HCT116 (cell line): Measurements from ENCODE around the gene CTTNBP2. TPM values are rescaled to one million over a fixed set of nuclear protein-coding genes. Genes with fewer than 3 reads are reported as not detected.

Experiments used
- ATAC-seq: fragments of 200-7000 bp; cut with Tn5 transposase; 2 replicates; pipeline ENCODE4 v1.9.1; 2020; ENCODE audit warnings: mild to moderate bottlenecking, moderate library complexity
- BruUV-seq: library from RNA; stranded (reverse); fragments of 400-500 nt; replicated peaks from 2 replicates; lab custom pipeline; 2021; lab: Mats Ljungman, UMichigan
- CTCF ChIA-PET: fragments of 300-600 bp; sonication (Branson Sonifier 250); formaldehyde crosslinking; loops from one replicate; lab custom pipeline; 2021; ENCODE audit warnings: antibody characterized with exemption; lab: Charles Lee
- POLR2A ChIA-PET: fragments of 300-600, 350-600 bp; sonication (Branson Sonifier 250); formaldehyde crosslinking; loops from one replicate; lab custom pipeline; 2021; ENCODE audit warnings: antibody characterized with exemption; lab: Charles Lee
- RAD21 ChIA-PET, 2 experiments: fragments of 300-600 bp; sonication (Branson Sonifier 250); formaldehyde crosslinking; loops; one replicate each; lab custom pipeline; 2023; ENCODE audit warnings: low total read pairs in 2 of 2; ENCODE audit not compliant: uncharacterized antibody in 2 of 2, unreplicated experiment in 2 of 2, low non-redundant PET in 1 of 2; lab: Charles Lee
- DNase-seq: peaks from one replicate; pipeline ENCODE4 v3.0.0-alpha.2; 2010; ENCODE audit warnings: low read depth, low spot score
- H2AFZ ChIP-seq: fragments of 200-600 bp; shearing (Covaris generic), sonication (generic); 2 replicates; pipeline ENCODE4 v1.6.1; 2017; ENCODE audit warnings: low read depth, mixed run types, mixed read lengths, antibody characterized with exemption, low read length; ENCODE audit not compliant: poor library complexity, severe bottlenecking
- H3K27ac ChIP-seq: 2 replicates; pipeline ENCODE4 v1.5.1; 2012; ENCODE audit warnings: low read depth, low read length
- H3K27me3 ChIP-seq: fragments of 200-600 bp; sonication (generic); 2 replicates; pipeline ENCODE4 v1.6.1; 2016; ENCODE audit warnings: mixed run types, low read length, mixed read lengths; ENCODE audit not compliant: insufficient read depth
- H3K36me3 ChIP-seq, 2 experiments: fragments of 200-500 bp in 1 of 2; fragments of 200-600 bp in 1 of 2; sonication (Bioruptor generic) in 1 of 2; sonication (generic) in 1 of 2; 2 replicates each; pipeline versions ENCODE4 v1.5.1 to v1.6.1; 2014 to 2016; ENCODE audit warnings: low read length in 2 of 2, inconsistent platforms in 1 of 2, mixed read lengths in 1 of 2, mixed run types in 1 of 2; ENCODE audit not compliant: insufficient read depth in 2 of 2, control insufficient read depth in 1 of 2
- H3K4me1 ChIP-seq, 2 experiments: fragments of 200-600 bp in 1 of 2; sonication (generic) in 1 of 2; 2 replicates each; pipeline versions ENCODE4 v1.5.1 to v1.6.1; 2012 to 2017; ENCODE audit warnings: low read length in 2 of 2, inconsistent platforms in 1 of 2, mild to moderate bottlenecking in 1 of 2, mixed read lengths in 1 of 2, mixed run types in 1 of 2, moderate library complexity in 1 of 2; ENCODE audit not compliant: insufficient read depth in 2 of 2, control insufficient read depth in 1 of 2
- H3K4me2 ChIP-seq: fragments of 200-600 bp; sonication (generic); 2 replicates; pipeline ENCODE4 v1.6.1; 2017; ENCODE audit warnings: mixed run types, low read length, mixed read lengths
- H3K4me3 ChIP-seq, 2 experiments: fragments of 200-600 bp in 1 of 2; sonication (generic) in 1 of 2; replicated peaks in 1 of 2; 2 replicates each; pipeline ENCODE4 v1.5.1; 2011 to 2016; ENCODE audit warnings: low read length in 2 of 2, control low read depth in 1 of 2, low read depth in 1 of 2, mild to moderate bottlenecking in 1 of 2, mixed read lengths in 1 of 2, mixed run types in 1 of 2
- H3K79me2 ChIP-seq: fragments of 200-600 bp; sonication (generic); 2 replicates; pipeline ENCODE4 v1.6.1; 2017; ENCODE audit warnings: mild to moderate bottlenecking, mixed run types, low read length, moderate library complexity, mixed read lengths; ENCODE audit not compliant: insufficient read depth
- H3K9ac ChIP-seq: fragments of 200-600 bp; sonication (generic); 2 replicates; pipeline ENCODE4 v1.6.1; 2016; ENCODE audit warnings: low read length, mixed read lengths
- H3K9me2 ChIP-seq: fragments of 200-600 bp; sonication (generic), shearing (Covaris generic); 2 replicates; pipeline ENCODE4 v1.6.1; 2017; ENCODE audit warnings: mixed run types, mild to moderate bottlenecking, moderate library complexity; ENCODE audit not compliant: insufficient read depth
- H3K9me3 ChIP-seq, 2 experiments: fragments of 200-500 bp in 1 of 2; fragments of 200-600 bp in 1 of 2; sonication (Bioruptor generic) in 1 of 2; sonication (generic) in 1 of 2; 2 replicates each; pipeline ENCODE4 v1.6.1; 2014 to 2017; ENCODE audit warnings: low read length in 2 of 2, mixed read lengths in 2 of 2, inconsistent platforms in 1 of 2, low read depth in 1 of 2, mild to moderate bottlenecking in 1 of 2, mixed run types in 1 of 2, moderate library complexity in 1 of 2; ENCODE audit not compliant: control insufficient read depth in 1 of 2, insufficient read depth in 1 of 2
- H4K20me1 ChIP-seq: fragments of 200-600 bp; sonication (generic), shearing (Covaris generic); 2 replicates; pipeline ENCODE4 v1.6.1; 2017; ENCODE audit warnings: mixed run types, mild to moderate bottlenecking, moderate library complexity; ENCODE audit not compliant: insufficient read depth
- CEBPB ChIP-seq: IDR thresholded peaks from 2 replicates; pipeline ENCODE4 v1.6.1; 2012; ENCODE audit warnings: low read depth
- POLR2A ChIP-seq: IDR thresholded peaks from 2 replicates; pipeline ENCODE4 v1.7.0; 2011; ENCODE audit warnings: borderline replicate concordance; ENCODE audit not compliant: insufficient read depth, insufficient read length; ENCODE audit errors: extremely low read depth
- POLR2AphosphoS5 ChIP-seq: IDR thresholded peaks from 2 replicates; pipeline ENCODE4 v1.6.1; 2011; ENCODE audit warnings: mild to moderate bottlenecking, low read depth, low read length, moderate library complexity
- RAD21 ChIP-seq: IDR thresholded peaks from 2 replicates; pipeline ENCODE4 v1.6.1; 2012; ENCODE audit warnings: low read depth, mild to moderate bottlenecking
- ZFX ChIP-seq: fragments of 450-650 bp; IDR thresholded peaks from 2 replicates; pipeline ENCODE4 v1.6.1; 2017
- ZNF274 ChIP-seq: fragments of 200-500 bp; sonication (Bioruptor generic); IDR thresholded peaks from 2 replicates; pipeline ENCODE4 v1.6.1; 2014; ENCODE audit warnings: mild to moderate bottlenecking, low read depth, low read length, inconsistent platforms
- intact Hi-C: fragments of 100-400 bp; cut with micrococcal nuclease; formaldehyde crosslinking; loops from 2 replicates; pipeline ENCODE4 v1.10.0; 2022
- total RNA-seq: library from RNA; stranded (reverse); gene quantifications from one replicate; pipeline ENCODE4 v1.2.1, GENCODE V29; 2021; ENCODE audit not compliant: unreplicated experiment
- TF ChIP-seq, protein P1 (sequence below), 3 experiments: fragments of 200-600 bp in 1 of 3; sonication (generic) in 1 of 3; IDR thresholded peaks in 2 of 3; conservative IDR thresholded peaks in 1 of 3; 2 replicates each; pipeline ENCODE4 v1.5.1; 2012 to 2017; ENCODE audit warnings: low read depth in 2 of 3, low read length in 2 of 3, antibody characterized with exemption in 1 of 3, borderline replicate concordance in 1 of 3, control low read depth in 1 of 3, mild to moderate bottlenecking in 1 of 3, mixed read lengths in 1 of 3, mixed run types in 1 of 3, moderate library complexity in 1 of 3; ENCODE audit not compliant: insufficient read depth in 1 of 3
- TF ChIP-seq, protein P2 (sequence below): IDR thresholded peaks from 2 replicates; pipeline ENCODE4 v1.6.1; 2012
- TF ChIP-seq, protein P3 (sequence below): IDR thresholded peaks from 2 replicates; pipeline ENCODE4 v1.6.1; 2012; ENCODE audit warnings: low read depth
- TF ChIP-seq, protein P4 (sequence below): IDR thresholded peaks from 2 replicates; pipeline ENCODE4 v1.6.1; 2012

Gene CTTNBP2
- total RNA-seq, 1 experiment from 2014 or later: 5.4 TPM

DNA sequence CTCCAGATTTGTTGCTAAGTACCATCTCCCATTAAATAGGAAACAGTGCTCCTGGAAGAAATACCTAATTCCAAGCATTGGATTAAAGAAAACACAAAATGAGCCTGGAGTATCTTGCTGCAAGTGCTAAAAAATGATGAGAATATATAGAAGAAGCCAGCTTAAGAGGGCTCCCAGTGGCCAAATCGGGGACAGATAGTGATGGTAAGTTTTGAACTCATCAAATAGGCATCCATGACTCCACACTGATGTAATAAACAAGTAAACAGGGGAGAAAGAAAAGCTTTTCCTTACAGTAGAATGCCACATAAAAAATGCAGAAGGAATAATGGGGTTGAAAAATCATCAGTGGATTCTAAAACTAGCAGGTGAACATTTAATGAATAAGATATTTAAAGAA is 72.4 kb downstream of the CTTNBP2 start:
- H3K4me1 ChIP-seq: no peaks in the 10 kb centered on the region
- H3K27ac ChIP-seq: no peak overlapping the region
- ChIA-PET CTCF (no interaction called here), RAD21 (no interaction called here), POLR2A (no interaction called here)
- H2AFZ ChIP-seq: no peak overlapping the region
- no peak for ATAC-seq
- H3K9me3 ChIP-seq: no peaks in the 10 kb centered on the region
- H3K4me3 ChIP-seq: no peak overlapping the region
- no peak for TF ChIP-seq RAD21
- TF ChIP-seq, protein P1, sequence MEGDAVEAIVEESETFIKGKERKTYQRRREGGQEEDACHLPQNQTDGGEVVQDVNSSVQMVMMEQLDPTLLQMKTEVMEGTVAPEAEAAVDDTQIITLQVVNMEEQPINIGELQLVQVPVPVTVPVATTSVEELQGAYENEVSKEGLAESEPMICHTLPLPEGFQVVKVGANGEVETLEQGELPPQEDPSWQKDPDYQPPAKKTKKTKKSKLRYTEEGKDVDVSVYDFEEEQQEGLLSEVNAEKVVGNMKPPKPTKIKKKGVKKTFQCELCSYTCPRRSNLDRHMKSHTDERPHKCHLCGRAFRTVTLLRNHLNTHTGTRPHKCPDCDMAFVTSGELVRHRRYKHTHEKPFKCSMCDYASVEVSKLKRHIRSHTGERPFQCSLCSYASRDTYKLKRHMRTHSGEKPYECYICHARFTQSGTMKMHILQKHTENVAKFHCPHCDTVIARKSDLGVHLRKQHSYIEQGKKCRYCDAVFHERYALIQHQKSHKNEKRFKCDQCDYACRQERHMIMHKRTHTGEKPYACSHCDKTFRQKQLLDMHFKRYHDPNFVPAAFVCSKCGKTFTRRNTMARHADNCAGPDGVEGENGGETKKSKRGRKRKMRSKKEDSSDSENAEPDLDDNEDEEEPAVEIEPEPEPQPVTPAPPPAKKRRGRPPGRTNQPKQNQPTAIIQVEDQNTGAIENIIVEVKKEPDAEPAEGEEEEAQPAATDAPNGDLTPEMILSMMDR (IDR thresholded peaks at IDR 0.05 in 2 of 3, conservative IDR thresholded peaks at IDR 0.05 in 1 of 3; ENCODE audit: borderline replicate concordance in 1 of 3, insufficient read depth in 1 of 3, low read depth in 2 of 3, low read length in 2 of 3): no peak
- TF ChIP-seq, protein P2, sequence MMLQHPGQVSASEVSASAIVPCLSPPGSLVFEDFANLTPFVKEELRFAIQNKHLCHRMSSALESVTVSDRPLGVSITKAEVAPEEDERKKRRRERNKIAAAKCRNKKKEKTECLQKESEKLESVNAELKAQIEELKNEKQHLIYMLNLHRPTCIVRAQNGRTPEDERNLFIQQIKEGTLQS: no peak
- no peak for TF ChIP-seq CEBPB
- no peak for TF ChIP-seq ZFX
- TF ChIP-seq, protein P3, sequence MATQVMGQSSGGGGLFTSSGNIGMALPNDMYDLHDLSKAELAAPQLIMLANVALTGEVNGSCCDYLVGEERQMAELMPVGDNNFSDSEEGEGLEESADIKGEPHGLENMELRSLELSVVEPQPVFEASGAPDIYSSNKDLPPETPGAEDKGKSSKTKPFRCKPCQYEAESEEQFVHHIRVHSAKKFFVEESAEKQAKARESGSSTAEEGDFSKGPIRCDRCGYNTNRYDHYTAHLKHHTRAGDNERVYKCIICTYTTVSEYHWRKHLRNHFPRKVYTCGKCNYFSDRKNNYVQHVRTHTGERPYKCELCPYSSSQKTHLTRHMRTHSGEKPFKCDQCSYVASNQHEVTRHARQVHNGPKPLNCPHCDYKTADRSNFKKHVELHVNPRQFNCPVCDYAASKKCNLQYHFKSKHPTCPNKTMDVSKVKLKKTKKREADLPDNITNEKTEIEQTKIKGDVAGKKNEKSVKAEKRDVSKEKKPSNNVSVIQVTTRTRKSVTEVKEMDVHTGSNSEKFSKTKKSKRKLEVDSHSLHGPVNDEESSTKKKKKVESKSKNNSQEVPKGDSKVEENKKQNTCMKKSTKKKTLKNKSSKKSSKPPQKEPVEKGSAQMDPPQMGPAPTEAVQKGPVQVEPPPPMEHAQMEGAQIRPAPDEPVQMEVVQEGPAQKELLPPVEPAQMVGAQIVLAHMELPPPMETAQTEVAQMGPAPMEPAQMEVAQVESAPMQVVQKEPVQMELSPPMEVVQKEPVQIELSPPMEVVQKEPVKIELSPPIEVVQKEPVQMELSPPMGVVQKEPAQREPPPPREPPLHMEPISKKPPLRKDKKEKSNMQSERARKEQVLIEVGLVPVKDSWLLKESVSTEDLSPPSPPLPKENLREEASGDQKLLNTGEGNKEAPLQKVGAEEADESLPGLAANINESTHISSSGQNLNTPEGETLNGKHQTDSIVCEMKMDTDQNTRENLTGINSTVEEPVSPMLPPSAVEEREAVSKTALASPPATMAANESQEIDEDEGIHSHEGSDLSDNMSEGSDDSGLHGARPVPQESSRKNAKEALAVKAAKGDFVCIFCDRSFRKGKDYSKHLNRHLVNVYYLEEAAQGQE: no peak
- TF ChIP-seq POLR2AphosphoS5: no peak
- no peak for TF ChIP-seq POLR2A
- no peak for TF ChIP-seq ZNF274
- TF ChIP-seq, protein P4, sequence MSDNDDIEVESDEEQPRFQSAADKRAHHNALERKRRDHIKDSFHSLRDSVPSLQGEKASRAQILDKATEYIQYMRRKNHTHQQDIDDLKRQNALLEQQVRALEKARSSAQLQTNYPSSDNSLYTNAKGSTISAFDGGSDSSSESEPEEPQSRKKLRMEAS: no peak
- no peaks in the 10 kb centered on the region for H3K9me2 ChIP-seq
- no TSS peak for BruUV-seq
- H3K79me2 ChIP-seq: no peaks in the 10 kb centered on the region
- no peaks in the 10 kb centered on the region for H3K36me3 ChIP-seq
- no peak overlapping the region for H3K4me2 ChIP-seq
- intact Hi-C loops: no loop called here
- H4K20me1 ChIP-seq: no peaks in the 10 kb centered on the region
- H3K9ac ChIP-seq: no peak overlapping the region
- H3K27me3 ChIP-seq: no peaks in the 10 kb centered on the region
- no peak for DNase-seq
